T-helper 2 cell (primary cell): ENCODE results near the gene USP54.

Experiments
- DNase-seq, 5 experiments: peaks; one replicate each; pipeline versions ENCODE4 v3.0.0 to v3.0.0-alpha.2; 2012 to 2022

The USP54 gene

DNA sequence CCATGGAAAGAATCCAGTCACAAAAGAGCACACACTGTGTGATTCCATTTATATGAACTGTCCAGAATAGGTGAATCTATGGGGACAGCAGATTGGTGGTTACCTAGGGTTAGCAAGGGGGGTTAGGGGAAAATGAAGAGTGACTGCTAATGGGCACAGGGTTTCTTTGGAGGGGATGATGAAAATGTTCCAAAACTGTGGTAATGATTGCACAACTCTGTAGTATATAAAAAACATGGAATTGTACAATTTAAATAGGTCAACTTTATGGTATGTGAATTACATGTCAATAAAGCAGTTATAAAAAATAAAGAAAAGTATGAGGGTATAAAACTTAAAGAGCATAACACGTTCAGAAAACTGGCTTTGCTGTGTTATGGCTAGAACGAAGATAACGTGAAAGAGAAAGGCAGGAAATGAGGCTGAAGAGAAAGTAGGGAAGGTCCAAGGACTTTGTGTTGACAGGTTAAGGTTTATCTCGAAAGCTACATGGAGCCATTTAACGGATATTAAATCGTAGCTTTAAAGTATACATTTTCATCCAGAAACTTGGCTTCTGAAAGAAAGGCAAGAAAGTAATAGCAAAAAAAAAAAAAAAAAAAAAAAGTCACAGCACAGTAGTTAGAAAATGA is 131.3 kb downstream of the USP54 start:
- no peak for DNase-seq

GRCh38 chr10:73456187-73456890 is 134.8 kb downstream of the USP54 start:
- DNase-seq: no peak

GRCh38 chr10:73449113-73449512 is 142.0 kb downstream of the USP54 start:
- no peak for DNase-seq

GRCh38 chr10:73448384-73448783 is 142.8 kb downstream of the USP54 start:
- no peak for DNase-seq
